Pancreas (tissue), 10 donors: ENCODE measurements around the gene STX4. TPM values are rescaled to one million over a fixed set of nuclear protein-coding genes. Genes with fewer than 3 reads are reported as not detected.

ENCODE experiments used
- ATAC-seq, 4 donors: fragments of 200-7000 bp; cut with Tn5 transposase; one replicate each; pipeline versions ENCODE4 v1.8.0 to v1.9.1; 2020; ENCODE audit warnings: mild to moderate bottlenecking in 4 of 4, moderate library complexity in 4 of 4
- DNase-seq, 6 donors: peaks; one replicate each; pipeline ENCODE4 v3.0.0-alpha.2; 2020
- FAIRE-seq: peaks from 2 replicates; lab custom pipeline; 2012; peaks lifted over from hg19 to GRCh38; lab: Jason Lieb, UNC
- H3K27ac ChIP-seq, 4 donors: fragments of 200-600 bp; sonication (generic); 1 replicate in 3 of 4; 2 replicates in 1 of 4; pipeline versions ENCODE4 v1.5.0 to v1.8.0; 2020
- H3K27me3 ChIP-seq, 4 donors: fragments of 200-600 bp; one replicate each; pipeline ENCODE4 v1.8.0; 2021
- H3K36me3 ChIP-seq, 3 donors: fragments of 200-600 bp; sonication (generic) in 1 of 3; one replicate each; pipeline versions ENCODE4 v1.5.0 to v1.8.0; 2020 to 2021
- H3K4me1 ChIP-seq, 3 donors: fragments of 200-600 bp; one replicate each; pipeline ENCODE4 v1.8.0; 2021
- H3K4me3 ChIP-seq, 4 donors: fragments of 200-600 bp; sonication (generic) in 2 of 4; one replicate each; pipeline versions ENCODE4 v1.5.0 to v1.8.0; 2020 to 2021
- H3K9me3 ChIP-seq, 4 donors: fragments of 200-600 bp; one replicate each; pipeline ENCODE4 v1.8.0; 2021
- CTCF ChIP-seq, 4 donors: fragments of 200-600 bp; sonication (generic) in 3 of 4; IDR thresholded peaks; one replicate each; pipeline versions ENCODE4 v1.5.0 to v1.8.0; 2021; ENCODE audit warnings: antibody characterized with exemption in 4 of 4
- WGBS, 2 donors: extraction: QIAGEN DNeasy Blood & Tissue Kit; methylation state at CpG; one replicate each; pipeline ENCODE4 v1.1.7; 2013; 5-methylcytosine and 5-hydroxymethylcytosine counted together
- intact Hi-C, 3 donors: fragments of 100-400 bp; cut with DNase I; formaldehyde crosslinking; loops; one replicate each; pipeline versions ENCODE4 v1.11.1 to v1.14.2; 2022
- polyA plus RNA-seq, 2 donors: library from polyadenylated mRNA; stranded (reverse); fragments of 200-250 nt; gene quantifications; one replicate each; pipeline ENCODE4 v1.2.3, GENCODE V29; 2013
- total RNA-seq, 6 donors: library from RNA; stranded (reverse); fragmentation: NEBNext Ultra II Directional in 4 of 6; extraction: Animal tissue kit (Norgen Biotek cat#: 25700) in 4 of 6; gene quantifications; one replicate each; pipeline versions ENCODE4 v1.2.1 to v1.2.4, GENCODE V29; 2021 to 2023
- donor health status: healthy with polysubstance abuse.
- donor health status: DM: no; HTN: no; CAD: no; lungs with moderate emphysema.
- donor health status: DM: no; HTN: no; CAD: no.
- donor health status: control.
- donor health status: control.
- donor health status: Bipolar disorder and iron deficiency.
- donor health status: DM: yes; HTN: yes; CAD: no.
- donor health status: DM: no; HTN: no; CAD: no.
- donor health status: DM: no; HTN: no; CAD: no.
- donor health status: DM: yes; HTN: yes; CAD: no.

STX4 gene
- total and polyA plus RNA-seq, 8 donors, result 22.2 to 94.4 (median 29.4) TPM

- intact Hi-C loops, result no loop called here
- H3K36me3 ChIP-seq, result no peaks in the 10 kb centered on the region
- no peak for ATAC-seq
- no peak for TF ChIP-seq CTCF (IDR thresholded peaks at IDR 0.05)
- no peaks in the 10 kb centered on the region for H3K27me3 ChIP-seq
- 39 to 52% methylated on average over 6 of the region's 6 CpGs for WGBS, 2 donors
- no peaks in the 10 kb centered on the region for H3K9me3 ChIP-seq
- no peak for FAIRE-seq
- H3K27ac ChIP-seq, result no peak overlapping the region
- DNase-seq, result no peak
- no peaks in the 10 kb centered on the region for H3K4me1 ChIP-seq
- H3K4me3 ChIP-seq, result no peak overlapping the region
Measured at GRCh38 chr16:31007684-31008083, 25.7 kb upstream of the STX4 start.

GRCh38 chr16:31008149-31008548 is 25.2 kb upstream of the STX4 start:
- H3K4me1 ChIP-seq, result no peaks in the 10 kb centered on the region
- no peaks in the 10 kb centered on the region for H3K36me3 ChIP-seq
- no peak overlapping the region for H3K4me3 ChIP-seq
- no peaks in the 10 kb centered on the region for H3K27me3 ChIP-seq
- DNase-seq, result no peak
- no peak for ATAC-seq
- 47 to 49% methylated on average over 6 of the region's 6 CpGs for WGBS, 2 donors
- TF ChIP-seq CTCF (IDR thresholded peaks at IDR 0.05), result no peak
- no peak overlapping the region for H3K27ac ChIP-seq
- no peak for FAIRE-seq
- no peaks in the 10 kb centered on the region for H3K9me3 ChIP-seq
- intact Hi-C loops, result no loop called here

GRCh38 chr16:31008551-31008950 is 24.8 kb upstream of the STX4 start:
- no peak for FAIRE-seq
- Histone ChIP-seq H3K27ac (no peak overlapping the region), H3K27me3 (no peaks in the 10 kb centered on the region), H3K9me3 (no peaks in the 10 kb centered on the region), H3K4me1 (no peaks in the 10 kb centered on the region), H3K4me3 (no peak overlapping the region), H3K36me3 (no peaks in the 10 kb centered on the region)
- no peak for TF ChIP-seq CTCF (IDR thresholded peaks at IDR 0.05)
- intact Hi-C loops, result no loop called here
- no peak for ATAC-seq
- WGBS, 2 donors, result 56 to 73% methylated on average over 5 of the region's 5 CpGs
- DNase-seq, result no peak

- H3K4me1 ChIP-seq, result no peaks in the 10 kb centered on the region
- H3K9me3 ChIP-seq, result no peaks in the 10 kb centered on the region
- no peaks in the 10 kb centered on the region for H3K36me3 ChIP-seq
- DNase-seq, result no peak
- ATAC-seq, result no peak
- WGBS, 2 donors, result 78 to 83% methylated on average over 7 of the region's 7 CpGs
- H3K27me3 ChIP-seq, result no peaks in the 10 kb centered on the region
- intact Hi-C loops, result no loop called here
- no peak for FAIRE-seq
- no peak for TF ChIP-seq CTCF (IDR thresholded peaks at IDR 0.05)
- no peak overlapping the region for H3K4me3 ChIP-seq
- H3K27ac ChIP-seq, result no peak overlapping the region
Measured at GRCh38 chr16:31009120-31009519, 24.2 kb upstream of the STX4 start.

GRCh38 chr16:31009894-31010584 is 23.3 kb upstream of the STX4 start:
- Histone ChIP-seq H3K27ac (no peak overlapping the region), H3K4me1 (no peaks in the 10 kb centered on the region), H3K9me3 (no peaks in the 10 kb centered on the region), H3K36me3 (no peaks in the 10 kb centered on the region), H3K4me3 (no peak overlapping the region), H3K27me3 (no peaks in the 10 kb centered on the region)
- ATAC-seq, result no peak
- no peak for FAIRE-seq
- intact Hi-C loops, result no loop called here
- TF ChIP-seq CTCF (IDR thresholded peaks at IDR 0.05), result no peak
- WGBS, 2 donors, result 16 to 17% methylated on average over 33 to 36 of the region's 36 CpGs
- no peak for DNase-seq
